CD1c-positive myeloid dendritic cell (primary cell): ENCODE measurements around the gene TMEM63B.
"Not testable (repeated sequence)": the region's sequence is repeated elsewhere in the genome, so short reads cannot be mapped to it uniquely, and the experiment has no call there.

Experiments
- DNase-seq: peaks from one replicate; pipeline ENCODE4 v3.0.0-alpha.2; 2016; ENCODE audit errors: extremely low spot score

TMEM63B gene

DNA sequence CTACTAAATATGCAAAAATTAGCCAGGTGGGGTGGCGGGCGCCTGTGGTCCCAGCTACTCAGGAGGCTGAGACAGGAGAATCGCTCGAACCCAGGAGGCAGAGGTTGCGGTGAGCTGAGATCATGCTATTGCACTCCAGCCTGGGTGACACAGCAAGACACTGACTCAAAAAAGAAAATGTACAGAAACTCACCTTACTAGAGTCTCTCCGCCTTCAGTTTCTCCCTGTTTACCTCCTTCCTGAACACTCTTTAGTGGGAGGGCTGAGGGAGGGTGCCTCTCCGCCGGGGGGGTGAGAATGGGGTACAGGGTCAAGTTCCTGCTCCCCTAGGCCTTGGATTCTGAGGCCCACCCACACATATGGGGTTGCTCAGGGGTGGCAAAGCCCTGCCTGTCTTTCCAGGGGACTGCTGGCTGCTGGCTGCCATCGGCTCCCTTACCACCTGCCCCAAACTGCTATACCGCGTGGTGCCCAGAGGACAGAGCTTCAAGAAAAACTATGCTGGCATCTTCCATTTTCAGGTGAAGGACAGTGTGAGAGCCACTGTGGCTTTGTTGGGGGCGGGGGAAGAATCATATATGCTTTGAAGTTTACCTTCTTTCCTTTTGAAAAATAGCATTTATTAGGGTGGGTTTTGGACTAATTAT, 44.7 kb downstream of the TMEM63B start:
- peak; percentile 38 for DNase-seq

DNA sequence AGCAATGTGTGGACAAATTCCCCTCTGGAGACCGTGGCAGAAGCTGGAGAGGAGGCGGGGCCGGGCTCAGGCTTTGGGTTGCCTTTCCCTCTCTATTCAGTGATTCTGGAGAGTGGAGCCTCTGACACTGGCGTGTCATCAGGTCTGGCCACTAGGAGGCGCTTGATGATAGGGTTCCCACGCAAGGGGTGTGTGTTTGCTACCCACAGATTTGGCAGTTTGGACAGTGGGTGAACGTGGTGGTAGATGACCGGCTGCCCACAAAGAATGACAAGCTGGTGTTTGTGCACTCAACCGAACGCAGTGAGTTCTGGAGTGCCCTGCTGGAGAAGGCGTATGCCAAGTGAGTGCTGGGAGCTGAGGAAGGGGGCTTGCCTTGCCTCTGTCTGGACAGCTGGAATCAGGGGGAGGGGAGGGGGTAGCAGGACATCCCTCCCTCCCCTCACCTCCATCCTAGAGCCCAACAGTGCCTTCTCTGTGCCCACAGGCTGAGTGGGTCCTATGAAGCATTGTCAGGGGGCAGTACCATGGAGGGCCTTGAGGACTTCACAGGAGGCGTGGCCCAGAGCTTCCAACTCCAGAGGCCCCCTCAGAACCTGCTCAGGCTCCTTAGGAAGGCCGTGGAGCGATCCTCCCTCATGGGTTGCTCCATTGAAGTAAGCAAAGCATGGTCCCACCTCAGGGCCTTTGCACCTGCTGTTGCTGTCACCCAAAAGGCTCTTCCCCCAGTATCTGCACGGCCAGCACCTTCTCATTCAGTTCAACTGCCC, 45.6 kb downstream of the TMEM63B start:
- peak; percentile 90 for DNase-seq

DNA sequence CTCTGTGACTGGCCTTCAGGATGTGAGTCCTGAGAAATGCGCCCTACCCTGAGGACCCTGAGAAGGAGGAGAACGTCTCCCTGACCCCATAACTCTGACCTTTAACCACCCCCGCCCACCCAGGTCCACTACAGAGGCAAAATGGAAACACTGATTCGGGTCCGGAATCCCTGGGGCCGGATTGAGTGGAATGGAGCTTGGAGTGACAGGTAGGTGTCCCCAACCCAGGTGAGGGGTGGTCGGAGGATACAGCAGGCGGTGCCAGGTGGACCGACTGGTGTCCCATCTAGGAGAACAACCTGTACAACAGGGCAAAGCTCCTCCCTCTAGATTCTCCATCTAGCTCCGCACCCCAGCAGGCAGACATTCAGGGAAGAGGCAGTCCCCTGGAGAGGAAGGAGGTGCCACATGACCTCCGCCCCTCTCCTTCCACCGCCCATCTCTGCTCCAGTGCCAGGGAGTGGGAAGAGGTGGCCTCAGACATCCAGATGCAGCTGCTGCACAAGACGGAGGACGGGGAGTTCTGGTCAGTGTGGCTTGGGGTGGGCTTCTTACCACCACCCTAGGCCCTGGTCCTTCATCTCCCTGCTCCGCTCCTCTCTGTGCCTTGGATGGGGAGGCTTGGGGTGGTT, 48.9 kb downstream of the TMEM63B start:
- peak; percentile 54 for DNase-seq

DNA sequence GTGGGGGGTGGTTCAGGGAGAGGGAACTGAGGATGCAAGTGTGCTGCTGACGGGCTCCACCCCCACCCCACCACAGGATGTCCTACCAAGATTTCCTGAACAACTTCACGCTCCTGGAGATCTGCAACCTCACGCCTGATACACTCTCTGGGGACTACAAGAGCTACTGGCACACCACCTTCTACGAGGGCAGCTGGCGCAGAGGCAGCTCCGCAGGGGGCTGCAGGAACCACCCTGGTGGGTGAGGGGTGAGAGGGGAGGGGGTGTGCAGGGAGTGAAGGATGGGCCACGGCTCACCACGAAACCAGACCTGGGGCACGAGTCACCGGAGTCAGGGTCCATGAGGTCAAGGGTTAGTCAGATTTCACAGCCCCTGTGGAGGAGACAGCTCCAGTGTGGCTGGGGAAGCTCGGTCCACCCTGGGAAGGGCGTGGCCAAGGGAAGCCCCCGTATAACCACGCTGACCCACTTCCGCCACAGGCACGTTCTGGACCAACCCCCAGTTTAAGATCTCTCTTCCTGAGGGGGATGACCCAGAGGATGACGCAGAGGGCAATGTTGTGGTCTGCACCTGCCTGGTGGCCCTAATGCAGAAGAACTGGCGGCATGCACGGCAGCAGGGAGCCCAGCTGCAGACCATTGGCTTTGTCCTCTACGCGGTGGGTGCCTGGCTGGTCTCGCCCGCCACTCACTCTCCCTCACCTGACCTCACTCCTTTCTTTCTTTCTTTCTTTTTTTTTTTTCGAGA, 49.6 kb downstream of the TMEM63B start:
- DNase-seq: peak; percentile 38

DNA sequence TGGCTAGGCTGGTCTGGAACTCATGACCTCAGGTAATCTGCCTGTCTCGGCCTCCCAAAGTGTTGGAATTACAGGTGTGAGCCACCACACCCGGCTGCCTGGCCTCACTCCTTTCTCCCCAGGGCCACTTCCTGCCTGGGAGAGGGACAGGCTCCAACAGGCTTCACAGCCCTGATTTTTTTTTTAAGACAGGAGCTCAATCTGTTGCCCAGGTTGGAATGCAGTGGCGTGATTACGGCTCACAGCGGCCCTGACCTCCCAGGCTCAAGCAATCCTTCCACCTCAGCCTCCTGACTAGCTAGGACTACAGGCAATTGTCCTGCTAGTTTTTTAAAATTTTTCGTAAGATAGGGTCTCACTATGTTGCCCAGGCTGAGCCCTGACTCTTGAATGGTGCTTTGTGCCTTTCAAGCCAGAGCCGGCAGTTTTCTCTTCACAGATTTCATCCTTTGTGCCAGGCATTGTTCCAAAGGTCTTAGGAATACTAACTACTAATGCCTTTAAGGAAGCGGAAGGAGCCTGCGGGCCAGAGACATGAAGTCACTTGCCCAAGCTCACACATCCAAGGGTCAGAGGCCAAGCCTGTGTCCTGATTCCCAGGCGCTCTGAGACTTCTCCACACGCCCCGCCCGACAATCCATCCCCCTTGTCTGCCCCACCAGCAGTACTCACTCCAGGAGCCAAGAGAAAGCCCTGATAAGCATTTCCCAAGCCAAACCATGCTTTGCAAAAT, 50.5 kb downstream of the TMEM63B start:
- DNase-seq: no peak

DNA sequence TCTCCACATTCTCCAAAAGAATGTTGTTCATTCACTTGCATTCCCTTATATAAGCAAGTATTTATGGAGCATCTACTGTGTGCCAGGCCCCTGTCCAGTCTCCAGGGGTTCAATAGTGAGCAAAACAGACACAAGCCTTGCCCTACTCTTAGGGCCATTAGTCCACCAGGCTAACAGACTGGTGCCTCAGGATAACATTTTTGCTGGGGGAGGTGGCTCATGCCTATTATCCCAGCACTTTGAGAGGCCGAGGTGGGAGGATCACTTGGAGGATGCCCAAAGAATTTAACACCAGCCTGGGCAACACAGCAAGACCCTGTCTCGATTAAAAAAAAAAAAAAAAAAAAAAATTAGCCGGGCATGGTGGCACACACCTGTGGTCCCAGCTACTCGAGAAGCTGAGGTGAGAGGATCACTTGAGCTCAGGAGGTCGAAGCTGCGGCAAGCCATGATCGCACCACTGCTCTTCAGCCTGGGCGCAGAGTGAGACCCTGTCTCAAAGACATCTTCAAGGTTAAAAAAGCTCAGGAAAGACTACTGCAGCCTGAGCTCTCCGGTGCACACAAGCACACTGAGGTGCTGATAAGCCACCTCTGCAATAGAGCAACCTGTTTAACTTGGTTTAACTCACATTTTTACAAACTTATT, 51.2 kb downstream of the TMEM63B start:
- DNase-seq: no peak

DNA sequence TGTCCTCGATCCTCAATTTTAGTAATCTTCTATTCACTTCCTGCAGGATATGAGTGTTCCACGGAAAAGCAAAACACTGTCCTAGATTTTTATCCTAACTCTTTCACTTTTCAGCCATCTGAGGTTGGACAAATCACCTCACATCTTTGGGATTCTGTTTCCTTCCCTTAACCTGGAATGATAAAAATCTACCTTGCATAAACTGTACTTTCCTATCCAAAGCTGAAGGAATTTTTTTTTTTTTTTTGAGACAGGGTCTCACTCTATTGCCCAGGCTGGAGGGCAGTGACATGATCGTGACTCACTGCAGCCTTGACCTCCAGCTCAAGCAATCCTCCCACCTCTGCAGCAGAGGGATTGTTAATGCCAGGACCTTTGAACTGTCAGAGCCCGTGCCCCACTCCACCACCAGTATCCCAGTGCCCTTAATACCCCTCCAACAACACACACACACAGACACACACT, 51.8 kb downstream of the TMEM63B start:
- no peak for DNase-seq

DNA sequence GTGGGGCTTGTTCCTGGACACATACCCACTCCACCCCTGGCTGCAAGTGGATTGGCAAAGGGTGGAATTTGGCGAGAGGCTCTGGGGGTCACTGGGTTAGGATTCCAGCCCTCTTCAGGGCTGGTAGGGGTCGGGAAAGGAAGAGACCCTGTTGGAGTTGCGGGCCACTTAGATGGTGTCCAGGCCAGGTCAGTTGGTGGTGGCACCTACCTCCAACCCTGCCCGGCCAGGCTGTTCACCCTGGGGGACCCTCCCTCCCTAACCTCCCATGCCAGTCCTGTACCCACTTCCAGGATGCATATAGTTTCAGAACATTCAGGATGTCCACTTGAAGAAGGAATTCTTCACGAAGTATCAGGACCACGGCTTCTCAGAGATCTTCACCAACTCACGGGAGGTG, 52.3 kb downstream of the TMEM63B start:
- no peak for DNase-seq

DNA sequence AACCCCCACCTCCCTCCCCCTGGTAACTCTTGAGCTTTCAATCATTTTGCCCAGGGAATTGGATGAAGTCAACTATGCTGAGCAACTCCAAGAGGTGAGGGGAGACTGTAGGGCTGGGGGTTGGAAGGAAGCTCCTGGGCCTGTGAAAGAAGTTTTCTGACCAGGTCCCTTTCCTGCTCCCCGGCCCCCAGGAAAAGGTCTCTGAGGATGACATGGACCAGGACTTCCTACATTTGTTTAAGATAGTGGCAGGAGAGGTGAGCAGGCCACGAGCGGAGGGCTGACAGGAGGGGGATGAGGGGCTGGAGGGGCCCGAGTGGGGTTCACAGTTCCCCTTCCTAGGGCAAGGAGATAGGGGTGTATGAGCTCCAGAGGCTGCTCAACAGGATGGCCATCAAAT, 53.1 kb downstream of the TMEM63B start:
- no peak for DNase-seq

DNA sequence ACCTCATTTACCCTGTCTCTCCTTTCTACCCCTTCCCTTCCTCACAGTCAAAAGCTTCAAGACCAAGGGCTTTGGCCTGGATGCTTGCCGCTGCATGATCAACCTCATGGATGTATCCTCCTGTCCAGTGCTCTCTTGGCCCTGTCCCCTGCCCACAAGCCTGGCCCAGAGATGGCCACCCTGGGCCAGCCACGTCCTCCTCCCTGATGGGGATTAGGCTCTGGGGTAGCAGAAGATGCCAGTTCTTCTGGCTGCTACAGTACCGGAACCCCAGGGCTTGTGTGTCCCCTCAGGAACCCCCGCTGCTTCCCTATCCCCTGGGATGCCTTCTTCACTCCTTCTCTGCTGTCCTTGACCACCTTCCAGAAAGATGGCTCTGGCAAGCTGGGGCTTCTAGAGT, 53.5 kb downstream of the TMEM63B start:
- DNase-seq: no peak

DNA sequence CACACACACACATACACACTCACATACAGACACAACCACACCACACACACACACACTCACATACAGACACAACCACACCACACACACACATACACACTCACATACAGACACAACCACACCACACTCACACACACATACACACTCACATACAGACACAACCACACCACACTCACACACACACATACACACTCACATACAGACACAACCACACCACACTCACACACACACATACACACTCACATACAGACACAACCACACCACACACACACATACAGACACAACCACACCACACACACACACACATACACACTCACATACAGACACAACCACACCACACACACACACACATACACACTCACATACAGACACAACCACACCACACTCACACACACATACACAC, 54.4 kb downstream of the TMEM63B start:
- not testable (repeated sequence) for DNase-seq

DNA sequence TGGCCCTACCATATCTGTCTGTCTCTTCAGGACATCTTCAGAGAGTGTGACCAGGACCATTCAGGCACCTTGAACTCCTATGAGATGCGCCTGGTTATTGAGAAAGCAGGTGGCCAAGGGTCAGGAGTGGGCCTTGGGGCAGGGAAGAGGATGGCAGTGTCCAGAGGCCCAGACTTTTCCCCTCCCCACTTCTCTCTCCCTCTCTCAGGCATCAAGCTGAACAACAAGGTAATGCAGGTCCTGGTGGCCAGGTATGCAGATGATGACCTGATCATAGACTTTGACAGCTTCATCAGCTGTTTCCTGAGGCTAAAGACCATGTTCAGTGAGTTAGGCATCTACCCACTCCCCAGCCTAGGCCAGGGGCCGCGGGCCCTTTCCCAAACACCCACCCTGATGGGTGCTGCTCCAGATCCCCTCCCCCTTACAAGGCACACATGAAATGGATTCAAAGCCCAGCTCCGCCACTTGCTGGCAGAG, 55.6 kb downstream of the TMEM63B start:
- no peak for DNase-seq

DNA sequence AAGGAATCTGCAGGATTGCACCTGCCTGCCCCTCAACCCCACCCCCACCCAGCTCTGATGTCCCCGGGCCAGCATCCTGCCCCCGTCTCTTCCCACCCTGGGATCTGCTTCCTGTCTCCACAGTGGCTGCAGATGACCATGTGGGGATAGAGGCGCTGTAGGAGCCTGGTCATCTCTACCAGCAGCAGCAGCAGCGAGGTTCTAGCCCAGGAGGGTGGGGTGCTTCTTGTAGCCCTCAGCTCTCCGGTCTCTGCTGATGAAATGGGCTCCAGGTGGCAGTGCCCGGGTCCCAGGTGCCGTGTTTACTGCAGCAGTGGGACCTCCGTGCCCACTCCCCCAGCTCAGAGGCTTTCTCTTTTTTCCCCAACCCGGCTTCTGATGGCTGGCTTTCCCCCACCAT, 56.4 kb downstream of the TMEM63B start:
- DNase-seq: no peak

DNA sequence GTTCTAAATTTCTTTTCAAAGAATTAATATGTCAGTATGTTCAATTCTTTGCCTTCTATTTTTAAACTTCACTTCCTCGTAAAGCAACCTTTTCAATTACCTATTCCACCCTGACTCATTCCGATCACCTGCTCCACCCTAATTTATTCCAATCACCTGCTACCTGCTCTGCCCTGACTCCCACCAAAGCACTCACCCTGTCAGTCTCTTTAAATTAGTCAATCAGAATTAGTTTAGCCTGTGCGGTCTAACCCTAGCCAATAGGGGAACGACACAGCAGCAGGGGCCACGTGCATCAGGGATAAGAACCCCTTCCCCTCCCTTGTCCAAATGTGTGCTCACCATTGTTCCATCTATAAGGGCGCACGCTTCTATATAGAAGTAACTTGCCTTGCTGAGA, 58.0 kb downstream of the TMEM63B start:
- DNase-seq: not testable (repeated sequence)

DNA sequence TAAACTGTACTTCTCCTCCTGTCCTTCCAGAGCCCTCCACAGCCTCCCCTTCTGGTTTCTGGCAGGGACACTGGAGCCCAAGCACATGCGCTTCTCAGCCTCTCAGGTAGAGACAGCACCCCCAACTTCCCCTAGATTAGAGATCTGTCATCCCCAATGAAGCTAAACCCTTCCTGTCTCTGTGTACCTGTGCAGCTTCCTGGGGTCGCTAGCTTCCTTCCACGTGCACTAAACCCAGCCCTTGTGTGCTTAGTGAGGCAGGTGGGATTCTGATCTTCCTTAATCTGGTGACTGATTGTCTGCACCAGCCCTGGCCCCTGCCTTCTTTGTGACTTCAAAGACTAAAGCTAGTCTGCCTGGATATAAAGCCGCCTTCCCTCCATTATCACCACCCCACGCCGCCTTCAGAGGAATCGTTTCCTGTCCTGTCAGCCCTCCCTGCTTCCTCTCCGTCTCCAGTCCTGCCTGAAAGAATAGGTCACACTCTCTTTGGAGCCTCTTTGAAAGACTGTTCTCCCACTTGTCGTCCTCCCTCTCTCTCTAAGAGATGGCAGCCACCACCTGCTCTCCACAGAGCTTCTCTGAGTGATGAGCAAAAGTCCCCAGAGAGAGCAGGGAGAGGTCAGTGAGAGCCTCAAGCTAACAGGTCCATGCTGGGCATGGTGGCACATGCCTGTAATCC, 58.7 kb downstream of the TMEM63B start:
- DNase-seq: no peak

DNA sequence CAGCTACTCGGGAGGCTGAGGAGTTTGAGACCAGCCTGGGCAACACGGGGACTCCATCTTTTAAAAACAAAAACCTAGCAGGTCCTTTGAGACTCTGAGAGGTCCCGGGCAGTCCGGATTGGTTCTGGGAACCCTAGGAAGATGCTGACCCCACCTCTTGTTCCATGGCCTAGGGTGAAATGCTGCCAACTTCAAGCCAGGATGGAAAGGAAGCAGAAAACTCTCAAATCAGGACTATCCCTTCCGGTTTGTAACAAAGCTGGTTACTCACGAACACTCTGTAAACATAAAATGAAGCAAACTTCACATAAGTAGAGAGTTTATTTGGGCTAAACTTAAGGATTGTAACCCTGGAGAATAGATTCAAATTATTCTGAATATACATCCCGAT, 59.3 kb downstream of the TMEM63B start:
- no peak for DNase-seq

DNA sequence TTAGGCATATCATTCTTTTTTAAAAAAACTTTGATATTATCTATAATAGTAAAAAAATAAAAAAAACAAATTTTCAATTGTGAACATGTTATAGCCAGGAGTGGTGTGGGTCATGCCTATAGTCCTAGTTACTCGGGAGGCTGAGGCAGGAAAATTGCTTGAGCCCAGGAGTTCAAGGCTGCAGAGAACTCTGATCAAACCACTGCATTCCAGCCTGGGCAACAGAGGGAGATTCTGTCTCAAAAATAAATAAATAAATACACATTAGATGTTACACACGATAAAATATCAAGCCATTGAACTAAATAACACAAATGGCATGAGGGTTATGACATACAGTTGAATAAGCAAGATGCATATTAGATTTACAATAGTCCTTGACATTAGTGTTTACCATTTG, 61.5 kb downstream of the TMEM63B start:
- no peak for DNase-seq

DNA sequence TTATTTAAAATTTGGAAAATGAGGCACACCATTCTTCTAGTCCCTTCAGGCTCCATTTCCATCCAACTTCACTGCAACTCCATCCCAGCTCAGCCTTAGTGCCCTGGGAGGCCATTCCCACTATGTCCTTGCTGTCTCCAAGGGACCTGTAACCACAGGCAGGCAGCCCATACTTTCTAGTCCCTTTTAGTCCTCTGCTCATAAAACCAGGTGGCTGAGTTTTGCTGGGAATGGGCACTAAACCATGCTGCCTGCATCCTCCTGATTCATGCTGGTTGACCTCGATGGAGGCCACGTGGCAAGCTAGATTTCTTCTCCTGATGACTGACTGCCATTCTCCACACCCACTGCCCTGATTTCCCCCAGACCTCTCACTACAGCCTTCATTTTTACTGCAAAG, 61.9 kb downstream of the TMEM63B start:
- DNase-seq: no peak

DNA sequence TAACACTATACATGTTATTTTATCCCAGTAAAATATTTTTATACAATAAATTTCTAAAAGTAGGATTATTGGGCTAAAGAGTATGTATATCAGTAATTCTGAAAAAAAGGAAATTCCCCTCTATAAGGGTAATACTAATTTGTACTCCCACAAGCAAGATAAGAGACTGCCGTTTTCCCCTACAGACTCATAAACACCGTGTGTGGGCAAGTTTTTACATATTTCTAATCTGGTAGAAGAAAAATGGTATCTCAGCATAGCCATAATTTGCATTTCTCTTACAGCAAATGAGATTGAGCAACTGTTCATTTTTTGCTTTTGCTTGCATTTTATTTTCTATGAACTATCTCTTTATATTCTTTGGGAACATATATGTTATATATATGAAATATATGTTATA, 63.4 kb downstream of the TMEM63B start:
- DNase-seq: no peak

DNA sequence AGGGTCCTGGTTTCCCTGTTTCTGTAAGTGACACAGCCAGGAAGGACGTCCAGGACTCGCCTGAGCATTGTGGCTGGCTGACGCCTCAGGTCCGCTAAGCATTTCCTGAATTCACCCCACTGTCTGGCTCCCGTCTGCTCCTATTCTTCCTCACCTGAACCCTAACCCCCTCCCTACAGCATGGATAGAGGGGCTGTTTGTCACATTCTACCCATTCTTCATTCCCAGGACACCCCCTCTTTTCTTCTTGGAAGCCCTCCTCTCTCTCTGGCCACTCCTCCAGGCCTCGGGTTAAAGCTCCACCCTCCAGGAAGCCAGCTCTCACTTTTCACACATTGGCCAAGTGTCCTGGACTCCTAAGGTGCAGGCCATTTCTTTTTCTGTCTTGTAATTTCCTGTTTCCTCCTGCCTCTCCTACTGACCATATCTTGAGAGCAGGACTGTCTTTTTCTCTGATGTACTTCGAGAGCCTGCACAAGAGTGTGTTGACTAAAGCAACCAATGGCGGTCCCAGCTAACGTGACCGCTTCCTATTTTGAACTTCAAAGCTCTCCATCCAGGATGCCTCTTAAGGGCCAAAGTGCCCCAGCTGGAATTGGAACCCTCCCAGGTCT, 65.2 kb downstream of the TMEM63B start:
- no peak for DNase-seq
